Mononuclear cell (primary cell): ENCODE data around the gene BTBD9. TPM values are rescaled to one million over a fixed set of nuclear protein-coding genes. Genes with fewer than 3 reads are reported as not detected.
"Not testable (repeated sequence)": the region's sequence is repeated elsewhere in the genome, so short reads cannot be mapped to it uniquely, and the experiment has no call there.

Experiments used
- H3K27me3 ChIP-seq: 2 replicates; pipeline ENCODE4 v1.6.0; 2011; ENCODE audit warnings: low read length, control low read depth; ENCODE audit not compliant: insufficient read depth
- H3K4me1 ChIP-seq: 2 replicates; pipeline ENCODE4 v1.5.1; 2011; ENCODE audit warnings: mild to moderate bottlenecking, low read length, control low read depth; ENCODE audit not compliant: insufficient read depth
- H3K4me3 ChIP-seq: 2 replicates; pipeline ENCODE4 v1.5.1; 2011; ENCODE audit warnings: mild to moderate bottlenecking, low read length, moderate library complexity
- H3K9me3 ChIP-seq: 2 replicates; pipeline ENCODE4 v1.5.1; 2011; ENCODE audit warnings: low read depth, mild to moderate bottlenecking, control low read depth, low read length
- total RNA-seq: library from RNA; depleted of rRNA; stranded (reverse); fragments of >200 nt; gene quantifications from one replicate; pipeline ENCODE4 v1.2.3, GENCODE V29; 2012

The BTBD9 gene
- total RNA-seq, 1 donor: 93.7 TPM

GRCh38 chr6:38632490-38632889 is 7.2 kb downstream of the BTBD9 start:
- Histone ChIP-seq H3K9me3 (no peaks in the 10 kb centered on the region), H3K4me3 (no peak overlapping the region), H3K4me1 (peaks cover 4% of the 10 kb centered on the region)

DNA sequence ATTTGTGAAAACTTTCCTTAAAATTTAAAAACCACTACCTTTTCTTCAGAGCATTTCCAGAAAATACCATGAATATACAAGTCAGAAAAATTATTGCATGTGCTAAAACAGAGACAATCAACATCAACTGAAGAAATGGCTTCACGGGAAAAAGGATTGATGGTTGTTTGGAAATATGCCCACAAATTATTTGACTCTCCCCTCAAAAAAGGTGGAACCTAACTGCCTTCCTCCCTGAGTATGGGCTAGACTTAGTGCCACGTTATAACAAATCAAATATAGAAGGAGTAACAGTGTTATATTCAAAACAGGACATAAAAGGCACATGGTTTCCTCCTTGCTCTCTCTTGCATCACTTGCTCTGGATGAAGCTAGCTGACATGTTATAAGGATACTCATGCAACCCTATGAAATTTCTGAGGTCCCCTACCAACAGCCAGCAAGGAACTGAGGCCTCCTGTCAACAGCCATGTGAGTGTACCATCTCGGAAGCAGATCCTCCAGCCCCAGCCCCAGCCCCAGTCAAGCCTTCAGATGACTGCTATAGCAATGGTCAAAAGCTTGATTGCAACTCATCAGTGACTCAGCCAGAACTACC is 8.4 kb downstream of the BTBD9 start:
- Histone ChIP-seq H3K4me3 (no peak overlapping the region), H3K27me3 (no peaks in the 10 kb centered on the region), H3K4me1 (no peaks in the 10 kb centered on the region), H3K9me3 (no peaks in the 10 kb centered on the region)

More at GRCh38 chr6:38632490-38632889, 7.2 kb downstream of the BTBD9 start:
- no peaks in the 10 kb centered on the region for H3K27me3 ChIP-seq

DNA sequence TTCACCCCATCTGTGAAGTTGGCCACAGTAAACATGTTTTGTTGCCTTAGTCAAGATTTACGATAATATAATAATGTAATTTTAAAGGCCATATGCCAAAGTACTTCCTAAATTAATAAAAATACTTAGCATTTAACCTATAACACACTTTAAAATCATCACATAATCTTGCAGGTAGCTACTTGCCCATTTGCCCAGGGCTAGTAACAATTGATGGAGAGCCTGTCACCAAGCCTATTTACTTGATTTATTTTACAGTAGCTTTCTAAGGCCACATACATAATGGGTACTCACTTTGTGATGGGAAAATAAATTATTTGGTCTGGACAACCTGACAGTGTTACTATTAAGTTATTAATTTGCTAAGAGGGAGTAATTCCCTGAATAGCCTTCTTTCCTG is 14.5 kb downstream of the BTBD9 start:
- Histone ChIP-seq H3K4me1 (no peaks in the 10 kb centered on the region), H3K4me3 (no peak overlapping the region), H3K9me3 (no peaks in the 10 kb centered on the region), H3K27me3 (no peaks in the 10 kb centered on the region)

GRCh38 chr6:38619342-38619741 is 20.4 kb downstream of the BTBD9 start:
- H3K4me1 ChIP-seq, H3K4me3 ChIP-seq, H3K9me3 ChIP-seq: not testable (repeated sequence)

GRCh38 chr6:38618301-38618700 is 21.4 kb downstream of the BTBD9 start:
- not testable (repeated sequence) for H3K4me3 ChIP-seq, H3K9me3 ChIP-seq, H3K4me1 ChIP-seq, H3K27me3 ChIP-seq

More at GRCh38 chr6:38619342-38619741, 20.4 kb downstream of the BTBD9 start:
- H3K27me3 ChIP-seq: not testable (repeated sequence)

- Histone ChIP-seq H3K4me3 (no peak overlapping the region), H3K4me1 (no peaks in the 10 kb centered on the region), H3K9me3 (no peaks in the 10 kb centered on the region), H3K27me3 (no peaks in the 10 kb centered on the region)
These were observed 21.9 kb downstream of the BTBD9 start for GRCh38 chr6:38617856-38618255.

DNA sequence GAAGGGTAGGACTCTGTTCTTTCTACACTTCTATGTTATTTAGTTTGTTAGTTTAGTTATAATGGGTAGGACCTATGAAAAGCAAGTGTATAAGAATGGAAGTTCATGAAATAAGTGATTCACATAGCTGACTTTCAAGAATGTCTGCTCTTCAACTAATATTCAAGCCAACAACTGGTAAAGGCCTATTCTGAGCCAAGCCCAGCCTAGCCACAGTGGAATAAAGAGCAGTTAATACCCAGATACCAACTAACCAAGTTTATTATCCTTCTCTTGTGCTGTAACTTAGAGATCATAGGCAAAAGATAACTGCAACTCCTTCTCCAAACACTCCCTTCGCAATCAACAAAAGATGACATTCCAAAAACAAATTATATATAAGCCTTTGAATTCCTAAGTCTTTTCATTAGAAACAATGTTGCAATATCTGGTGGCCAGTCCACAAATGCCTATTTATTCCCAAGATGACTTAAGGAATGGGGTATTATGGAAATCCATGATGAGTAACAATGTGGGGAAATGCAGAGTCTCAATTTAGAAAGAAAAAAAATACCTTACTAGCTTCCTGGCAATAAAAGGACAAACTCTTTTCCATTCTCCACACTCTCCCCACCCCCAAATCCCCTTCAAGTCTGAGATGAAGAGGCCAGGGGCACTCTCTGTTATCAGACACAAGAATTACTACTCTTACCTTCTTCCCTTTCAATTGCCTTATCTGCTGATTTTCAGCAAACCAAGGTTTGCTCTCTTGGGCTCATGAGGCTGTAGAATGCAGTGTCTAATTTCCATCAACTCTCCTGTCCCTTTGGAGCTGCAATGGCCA is 27.4 kb downstream of the BTBD9 start:
- H3K4me3 ChIP-seq: no peak overlapping the region
- H3K4me1 ChIP-seq: no peaks in the 10 kb centered on the region
- H3K9me3 ChIP-seq: no peaks in the 10 kb centered on the region
- H3K27me3 ChIP-seq: no peaks in the 10 kb centered on the region

GRCh38 chr6:38610050-38610625 is 29.6 kb downstream of the BTBD9 start:
- H3K4me1 ChIP-seq: no peaks in the 10 kb centered on the region
- no peak overlapping the region for H3K4me3 ChIP-seq
- no peaks in the 10 kb centered on the region for H3K27me3 ChIP-seq
- H3K9me3 ChIP-seq: no peaks in the 10 kb centered on the region

DNA sequence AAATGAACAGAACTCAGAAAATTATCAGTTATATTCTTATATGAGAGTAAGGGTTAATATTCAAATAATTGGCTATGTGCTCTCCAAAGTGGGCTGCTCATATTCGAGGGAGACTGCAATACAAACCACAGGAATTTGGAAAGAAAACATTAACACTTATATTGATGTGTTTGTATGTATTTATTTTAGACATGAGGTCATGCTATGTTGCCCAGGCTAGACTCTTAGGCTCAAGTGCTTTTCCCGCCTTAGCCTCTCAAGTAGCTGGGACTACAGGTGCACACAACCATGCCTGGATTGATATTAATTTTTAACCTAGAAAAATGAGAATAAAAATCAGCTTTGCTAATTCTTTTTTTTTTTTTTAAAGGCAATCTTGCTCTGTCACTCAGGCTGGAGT is 35.0 kb downstream of the BTBD9 start:
- no peaks in the 10 kb centered on the region for H3K9me3 ChIP-seq
- H3K27me3 ChIP-seq: no peaks in the 10 kb centered on the region
- H3K4me3 ChIP-seq: no peak overlapping the region

DNA sequence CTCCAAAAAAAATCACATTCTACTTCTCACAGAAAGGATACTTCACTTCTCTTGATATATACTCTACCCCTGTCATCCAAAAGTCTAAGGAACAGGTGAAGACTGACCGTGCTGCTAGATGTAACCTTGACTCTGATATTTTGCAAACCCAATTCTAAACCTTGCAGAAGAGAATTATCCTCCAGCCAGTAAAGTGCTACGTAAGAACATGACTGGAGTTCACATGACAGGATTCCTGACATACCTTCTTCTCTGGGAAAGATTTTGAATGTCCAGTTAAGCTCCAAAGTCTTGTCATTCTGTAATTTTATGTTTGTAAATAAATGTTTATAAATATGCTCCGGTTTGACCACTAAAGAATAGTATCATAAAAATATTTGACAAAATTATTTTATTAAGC is 35.8 kb downstream of the BTBD9 start:
- H3K9me3 ChIP-seq: no peaks in the 10 kb centered on the region
- no peak overlapping the region for H3K4me3 ChIP-seq
- H3K4me1 ChIP-seq: no peaks in the 10 kb centered on the region
- H3K27me3 ChIP-seq: no peaks in the 10 kb centered on the region

More for the DNA sequence above, 35.0 kb downstream of the BTBD9 start:
- H3K4me1 ChIP-seq: no peaks in the 10 kb centered on the region

DNA sequence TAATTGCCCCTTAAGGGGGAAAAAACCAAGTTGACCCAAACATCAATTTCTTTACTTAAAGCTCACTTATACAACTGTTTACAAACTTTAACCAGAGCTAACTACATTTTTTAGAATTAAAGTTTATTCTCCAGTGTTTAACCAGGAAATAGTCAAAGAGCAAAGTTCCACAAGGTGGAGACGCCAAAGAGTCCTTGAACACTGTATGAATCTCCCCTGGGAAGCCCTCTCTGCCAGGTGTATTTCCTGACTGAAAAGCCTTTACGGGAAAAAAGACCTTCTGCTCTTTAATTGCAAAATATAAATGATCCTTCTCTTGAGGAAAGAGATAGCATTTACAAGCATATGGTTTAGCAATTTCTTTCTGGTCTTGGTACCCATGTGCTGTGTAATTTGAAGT is 36.2 kb downstream of the BTBD9 start:
- Histone ChIP-seq H3K9me3 (no peaks in the 10 kb centered on the region), H3K4me3 (no peak overlapping the region), H3K27me3 (no peaks in the 10 kb centered on the region), H3K4me1 (no peaks in the 10 kb centered on the region)

- H3K4me1 ChIP-seq: no peaks in the 10 kb centered on the region
- no peak overlapping the region for H3K4me3 ChIP-seq
- no peaks in the 10 kb centered on the region for H3K27me3 ChIP-seq
- H3K9me3 ChIP-seq: no peaks in the 10 kb centered on the region
These were observed 39.7 kb downstream of the BTBD9 start for GRCh38 chr6:38599966-38600550.

GRCh38 chr6:38599261-38599660 is 40.5 kb downstream of the BTBD9 start:
- H3K4me3 ChIP-seq: no peak overlapping the region
- H3K27me3 ChIP-seq: no peaks in the 10 kb centered on the region
- H3K4me1 ChIP-seq: no peaks in the 10 kb centered on the region
- no peaks in the 10 kb centered on the region for H3K9me3 ChIP-seq

DNA sequence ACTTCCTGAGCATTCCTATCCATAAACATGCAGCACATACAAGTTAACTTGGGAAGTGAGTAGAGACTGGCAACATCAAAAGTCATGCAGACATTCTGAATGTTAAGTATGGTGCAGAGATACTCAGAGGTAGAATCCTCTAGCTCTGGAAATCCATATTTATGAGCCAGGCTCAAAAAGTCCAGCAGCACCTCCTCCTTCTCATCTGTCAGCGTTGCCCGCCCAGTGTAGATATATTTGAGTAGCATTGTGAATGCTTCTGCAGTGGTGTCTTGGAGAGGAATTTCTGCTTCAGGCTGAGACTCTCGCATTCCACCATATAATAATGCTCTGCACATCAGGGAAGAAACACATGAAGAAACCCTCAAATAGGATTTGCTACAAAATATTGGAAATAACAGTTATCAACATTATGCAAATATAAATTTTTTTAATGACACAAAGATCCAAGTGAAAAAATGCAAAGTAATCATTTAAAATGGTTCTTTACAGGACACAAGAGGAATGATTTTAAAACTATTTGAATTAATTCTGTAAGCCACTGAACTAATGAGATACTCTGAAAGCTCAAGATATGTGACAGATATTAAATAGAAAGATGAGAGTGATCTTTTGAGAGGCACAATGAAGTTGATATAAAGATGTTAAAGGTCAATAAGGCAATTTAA is 45.6 kb downstream of the BTBD9 start:
- Histone ChIP-seq H3K4me3 (no peak overlapping the region), H3K4me1 (no peaks in the 10 kb centered on the region), H3K27me3 (no peaks in the 10 kb centered on the region), H3K9me3 (no peaks in the 10 kb centered on the region)

DNA sequence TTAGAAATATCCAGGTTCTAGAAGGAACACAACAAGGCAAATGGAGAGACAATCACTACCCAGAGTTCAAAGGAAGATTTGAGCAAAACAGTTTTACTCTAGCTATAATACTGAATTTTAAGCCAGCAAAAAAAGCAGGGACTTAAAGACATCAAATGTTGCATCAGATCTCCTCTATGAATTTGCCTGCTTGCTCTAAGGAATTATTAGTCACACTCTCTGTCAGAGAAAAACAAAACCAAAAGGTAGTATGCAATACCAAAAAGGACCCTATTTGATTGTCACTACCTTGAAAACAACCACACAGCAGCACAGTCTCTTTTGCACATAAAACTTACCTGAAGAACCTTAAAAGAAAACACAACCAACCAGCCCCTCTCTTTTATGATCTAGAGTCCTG is 46.3 kb downstream of the BTBD9 start:
- Histone ChIP-seq H3K27me3 (no peaks in the 10 kb centered on the region), H3K4me3 (no peak overlapping the region), H3K9me3 (no peaks in the 10 kb centered on the region), H3K4me1 (no peaks in the 10 kb centered on the region)
